GM12878 (cell line): ENCODE data around the gene EVI5L. TPM values are rescaled to one million over a fixed set of nuclear protein-coding genes. Genes with fewer than 3 reads are reported as not detected.

Experiments
- ATAC-seq: fragments of 200-7000 bp; cut with Tn5 transposase; 3 replicates; pipeline ENCODE4 v1.9.1; 2020; ENCODE audit warnings: mild to moderate bottlenecking, moderate library complexity
- BruUV-seq: library from RNA; stranded (reverse); fragments of 400-500 nt; replicated peaks from 2 replicates; lab custom pipeline; 2021; lab: Mats Ljungman, UMichigan
- CTCF ChIA-PET: fragments of 300-600 bp; sonication (Branson Sonifier 250); formaldehyde crosslinking; extraction: SDS; loops from one replicate; lab custom pipeline; 2021; ENCODE audit warnings: inconsistent platforms; lab: Yijun Ruan, JAX
- POLR2A ChIA-PET: fragments of 350-600 bp; formaldehyde crosslinking; extraction: SDS; loops from one replicate; lab custom pipeline; 2021; ENCODE audit warnings: inconsistent platforms; lab: Charles Lee
- RAD21 ChIA-PET: fragments of 300-600 bp; sonication (Branson Sonifier 250); formaldehyde crosslinking; loops from one replicate; lab custom pipeline; 2023; ENCODE audit warnings: antibody characterized with exemption; ENCODE audit not compliant: unreplicated experiment; lab: Charles Lee
- SMC1A ChIA-PET: fragments of 300-600 bp; sonication (Branson Sonifier 250); formaldehyde crosslinking; loops from one replicate; lab custom pipeline; 2023; ENCODE audit not compliant: unreplicated experiment, uncharacterized antibody; lab: Charles Lee
- DNase-seq: peaks from one replicate; pipeline ENCODE4 v3.0.0-alpha.2; 2011; ENCODE audit warnings: low read depth, low spot score
- FAIRE-seq: peaks from 3 replicates; lab custom pipeline; 2011; peaks lifted over from hg19 to GRCh38; lab: Jason Lieb, UNC
- H2AFZ ChIP-seq: 2 replicates; pipeline ENCODE4 v1.6.0; 2011; ENCODE audit warnings: low read depth, low read length, control low read depth; ENCODE audit not compliant: control insufficient read depth
- H3K27ac ChIP-seq: 2 replicates; pipeline ENCODE4 v1.5.1; 2011; ENCODE audit warnings: control low read depth; ENCODE audit not compliant: control insufficient read depth, insufficient read depth
- H3K27me3 ChIP-seq, 2 experiments: replicated peaks in 1 of 2; 2 replicates each; pipeline versions ENCODE4 v1.6.0 to v1.6.1; 2011; ENCODE audit warnings: low read length in 1 of 2; ENCODE audit not compliant: control insufficient read depth in 2 of 2, insufficient read depth in 2 of 2
- H3K36me3 ChIP-seq, 2 experiments: 2 replicates each; pipeline ENCODE4 v1.5.1; 2011; ENCODE audit warnings: low read length in 1 of 2; ENCODE audit not compliant: control insufficient read depth in 2 of 2, insufficient read depth in 2 of 2
- H3K4me1 ChIP-seq: 2 replicates; pipeline ENCODE4 v1.6.1; 2011; ENCODE audit warnings: mild to moderate bottlenecking, low read length, moderate library complexity, mixed read lengths; ENCODE audit not compliant: control insufficient read depth, insufficient read depth
- H3K4me2 ChIP-seq: 2 replicates; pipeline ENCODE4 v1.6.0; 2011; ENCODE audit warnings: control low read depth; ENCODE audit not compliant: control insufficient read depth, insufficient read depth
- H3K4me3 ChIP-seq: fragments of 200-600 bp; sonication (generic); 2 replicates; pipeline ENCODE4 v1.5.1; 2016
- H3K79me2 ChIP-seq: 2 replicates; pipeline ENCODE4 v1.6.0; 2011; ENCODE audit warnings: low read length; ENCODE audit not compliant: control insufficient read depth, insufficient read depth
- H3K9ac ChIP-seq: 2 replicates; pipeline ENCODE4 v1.8.0; 2011; ENCODE audit warnings: low read length, control low read depth, mixed read lengths; ENCODE audit not compliant: control insufficient read depth, insufficient read depth
- H3K9me3 ChIP-seq: replicated peaks from 3 replicates; pipeline ENCODE4 v1.5.1; 2011; ENCODE audit warnings: mild to moderate bottlenecking, low read length; ENCODE audit not compliant: control insufficient read depth, insufficient read depth
- H4K20me1 ChIP-seq: 2 replicates; pipeline ENCODE4 v1.6.0; 2011; ENCODE audit not compliant: control insufficient read depth, insufficient read depth
- BCL3 ChIP-seq: IDR thresholded peaks from 2 replicates; pipeline ENCODE4 v1.6.1; 2011; ENCODE audit warnings: borderline replicate concordance, low read depth, mild to moderate bottlenecking, moderate library complexity, low read length; ENCODE audit not compliant: insufficient read depth, poor library complexity, severe bottlenecking
- BRCA1 ChIP-seq: IDR thresholded peaks from 2 replicates; pipeline ENCODE4 v1.6.1; 2011; ENCODE audit warnings: low read depth, low read length, improper control_type of control experiment
- CHD1 ChIP-seq: IDR thresholded peaks from 2 replicates; pipeline ENCODE4 v1.6.1; 2012; ENCODE audit warnings: low read depth, low read length, improper control_type of control experiment
- CREB1 ChIP-seq: IDR thresholded peaks from 2 replicates; pipeline ENCODE4 v1.6.1; 2012; ENCODE audit warnings: low read depth, mild to moderate bottlenecking, inconsistent platforms
- HDGF ChIP-seq: fragments of 450-650 bp; IDR thresholded peaks from 2 replicates; pipeline ENCODE4 v1.6.1; 2016; ENCODE audit warnings: antibody characterized with exemption
- IRF3 ChIP-seq: fragments of 450-650 bp; IDR thresholded peaks from 2 replicates; pipeline ENCODE4 v1.6.1; 2014; ENCODE audit warnings: mild to moderate bottlenecking
- IRF4 ChIP-seq: IDR thresholded peaks from 2 replicates; pipeline ENCODE4 v1.6.1; 2011; ENCODE audit warnings: low read depth, low read length
- KAT2A ChIP-seq: conservative IDR thresholded peaks from 2 replicates; pipeline ENCODE4 v1.6.1; 2011; ENCODE audit warnings: low read depth, low read length; ENCODE audit not compliant: control insufficient read depth
- SMAD5 ChIP-seq: IDR thresholded peaks from 2 replicates; pipeline ENCODE4 v1.6.1; 2016; ENCODE audit warnings: antibody characterized with exemption, low read depth
- WRNIP1 ChIP-seq: IDR thresholded peaks from 2 replicates; pipeline ENCODE4 v1.6.1; 2011; ENCODE audit warnings: low read depth, low read length, improper control_type of control experiment, borderline replicate concordance
- ZNF592 ChIP-seq: fragments of 450-650 bp; IDR thresholded peaks from 2 replicates; pipeline ENCODE4 v1.6.1; 2017; ENCODE audit warnings: mild to moderate bottlenecking, moderate library complexity
- WGBS: methylation state at CpG from one replicate; pipeline ENCODE4 v1.1.6; 2016; ENCODE audit warnings: low lambda C conversion rate; ENCODE audit not compliant: insufficient replicate concordance, insufficient coverage; ENCODE audit errors: missing lambda C conversion rate; 5-methylcytosine and 5-hydroxymethylcytosine counted together
- in situ Hi-C: fragments of 300-500 bp; cut with MboI; formaldehyde crosslinking; loops from 9 replicates; pipeline ENCODE4 v1.14.3; 2018; ENCODE audit warnings: mixed read lengths
- intact Hi-C: fragments of 100-400 bp; cut with micrococcal nuclease; formaldehyde crosslinking; loops from one replicate; pipeline ENCODE4 v1.14.2; 2022; ENCODE audit not compliant: unreplicated experiment
- polyA plus RNA-seq, 11 experiments: library from polyadenylated mRNA; depleted of rRNA in 4 of 11; unstranded in 6 of 11; stranded (reverse) in 5 of 11; fragments of >200 nt; fragmentation: Nextera tagmentation in 4 of 11; fragmentation: Illumina TruSeq in 1 of 11; extraction: Ambion mirVana in 4 of 11; extraction: Trizol in 1 of 11; gene quantifications; 1 replicate in 1 of 11; 2 replicates in 10 of 11; pipeline versions ENCODE4 v1.2.1 to v1.2.3, GENCODE V29; 2011 to 2016; ENCODE audit warnings: inconsistent platforms in 2 of 11, missing spikeins in 2 of 11, low read depth in 1 of 11
- total RNA-seq, 4 experiments: library from RNA; depleted of rRNA in 3 of 4; stranded (reverse); fragments of >200 nt in 3 of 4; fragmentation: Illumina TruSeq in 1 of 4; extraction: Trizol in 1 of 4; gene quantifications; 2 replicates each; pipeline versions ENCODE4 v1.2.1 to v1.2.3, GENCODE V29; 2013 to 2021

Gene EVI5L
- total and polyA plus RNA-seq, 10 of the 15 experiments (the other 5 are each of a cell fraction or from before 2014, with no cell fraction given) = 0.23 to 13.8 (median 5.0) TPM

GRCh38 chr19:7783991-7784423 lies 46.0 kb upstream of the EVI5L start:
- RAD21 ChIA-PET = interaction anchor here (0.6 kb wide), 1 partner anchor 33 kb away, joined by 4 read pairs; no protein-coding TSS in a partner anchor
- Histone ChIP-seq H3K27ac (no peak overlapping the region), H3K4me3 (no peak overlapping the region), H3K4me2 (no peak overlapping the region), H3K4me1 (no peaks in the 10 kb centered on the region; the same call in 1 of the 2 replicates), H3K9me3 (no peaks in the 10 kb centered on the region; the same call in 2 of the 3 replicates), H2AFZ (no peak overlapping the region), H4K20me1 (no peaks in the 10 kb centered on the region), H3K27me3 (peaks cover 2 to 3% of the 10 kb centered on the region in 2 experiments; a peak in 3 of 4 replicates), H3K9ac (no peak overlapping the region)
- DNase-seq (no peak), ATAC-seq (no peak)
- POLR2A ChIA-PET = interaction anchor here (1.1 kb wide), 1 partner anchor 13 kb away, joined by 3 read pairs; no protein-coding TSS in a partner anchor
- in situ Hi-C loops = no loop called here
- CTCF ChIA-PET = interaction anchor here (1.5 kb wide), 1 partner anchor 103 kb away, joined by 3 read pairs; the partner anchor contains the start of gene TRAPPC5
- SMC1A ChIA-PET = no interaction called here
- intact Hi-C loops = no loop called here
- WGBS = 24% methylated on average over 8 of the region's 8 CpGs
- TF ChIP-seq IRF3 = no peak
- TF ChIP-seq, all 136 proteins: peak for 0
- no peaks in the 10 kb centered on the region for H3K79me2 ChIP-seq
- FAIRE-seq = no peak
- no TSS peak for BruUV-seq
- H3K36me3 ChIP-seq = no peaks in the 10 kb centered on the region

- Histone ChIP-seq H4K20me1 (no peaks in the 10 kb centered on the region), H3K79me2 (no peaks in the 10 kb centered on the region), H3K36me3 (no peaks in the 10 kb centered on the region), H3K9me3 (no peaks in the 10 kb centered on the region; the same call in 2 of the 3 replicates), H3K27ac (no peak overlapping the region), H3K9ac (no peak overlapping the region), H3K4me3 (no peak overlapping the region), H3K27me3 (peaks cover 3 to 6% of the 10 kb centered on the region in 2 experiments), H2AFZ (no peak overlapping the region), H3K4me1 (no peaks in the 10 kb centered on the region; the same call in 1 of the 2 replicates), H3K4me2 (no peak overlapping the region)
- intact Hi-C loops = no loop called here
- DNase-seq (no peak), FAIRE-seq (no peak), ATAC-seq (no peak)
- ChIA-PET SMC1A (no interaction called here), RAD21 (interaction anchor here (1.3 kb wide), 1 partner anchor 217 kb away, joined by 3 read pairs; no protein-coding TSS in a partner anchor), POLR2A (no interaction called here), CTCF (interaction anchor here (1.5 kb wide), 1 partner anchor 104 kb away, joined by 3 read pairs; the partner anchor contains the start of gene TRAPPC5)
- BruUV-seq = no TSS peak
- in situ Hi-C loops = no loop called here
- no peak for TF ChIP-seq BCL3
- no peak for TF ChIP-seq CREB1
- TF ChIP-seq BRCA1 = no peak
- TF ChIP-seq CHD1 = no peak
- TF ChIP-seq ZNF592 = no peak
- TF ChIP-seq WRNIP1 = no peak
- no peak for TF ChIP-seq HDGF
- TF ChIP-seq SMAD5 = no peak
- no peak for TF ChIP-seq IRF4
- no peak for TF ChIP-seq KAT2A
These were observed 45.2 kb upstream of the EVI5L start for GRCh38 chr19:7784856-7785255.
